Islet of Langerhans (tissue), 1 donor: ENCODE results near the gene FFAR1.
"Not testable (repeated sequence)": the region's sequence is repeated elsewhere in the genome, so short reads cannot be mapped to it uniquely, and the experiment has no call there.

Source experiments
- FAIRE-seq: peaks from one replicate; lab custom pipeline; 2011; peaks lifted over from hg19 to GRCh38; lab: Jason Lieb, UNC

The FFAR1 gene

GRCh38 chr19:35342430-35342829, 5.3 kb upstream of the FFAR1 start:
- no peak for FAIRE-seq

- FAIRE-seq = no peak
Measured at GRCh38 chr19:35344511-35345031, 3.1 kb upstream of the FFAR1 start.

GRCh38 chr19:35345671-35346111, 2.0 kb upstream of the FFAR1 start:
- no peak for FAIRE-seq

- FAIRE-seq = no peak
Measured at GRCh38 chr19:35346193-35347052, 1.3 kb upstream of the FFAR1 start.

- no peak for FAIRE-seq
Measured at GRCh38 chr19:35347930-35348298, 212 bp downstream of the FFAR1 start.

- FAIRE-seq = no peak
Measured at GRCh38 chr19:35348911-35349611, 1.4 kb downstream of the FFAR1 start.

- no peak for FAIRE-seq
Measured at GRCh38 chr19:35349614-35350521, 2.2 kb downstream of the FFAR1 start.

GRCh38 chr19:35350591-35350990, 2.9 kb downstream of the FFAR1 start:
- FAIRE-seq = no peak

GRCh38 chr19:35351411-35352176, 3.9 kb downstream of the FFAR1 start:
- no peak for FAIRE-seq

- FAIRE-seq = no peak
Measured at GRCh38 chr19:35352177-35352447, 4.4 kb downstream of the FFAR1 start.

GRCh38 chr19:35352448-35353304, 5.0 kb downstream of the FFAR1 start:
- FAIRE-seq = peak; percentile 90

GRCh38 chr19:35353635-35354034, 5.9 kb downstream of the FFAR1 start:
- FAIRE-seq = no peak

- no peak for FAIRE-seq
Measured at GRCh38 chr19:35354898-35355297, 7.2 kb downstream of the FFAR1 start.

GRCh38 chr19:35355791-35356460, 8.2 kb downstream of the FFAR1 start:
- no peak for FAIRE-seq

GRCh38 chr19:35357867-35358573, 10.3 kb downstream of the FFAR1 start, which contains the start of gene FFAR3:
Gene FFAR3 (plus strand): TSS chr19:35358460. CDS start chr19:35358891, 431 bp downstream.
- no peak for FAIRE-seq

- FAIRE-seq = not testable (repeated sequence)
Measured at GRCh38 chr19:35358834-35359233, 11.1 kb downstream of the FFAR1 start.

- FAIRE-seq = not testable (repeated sequence)
Measured at GRCh38 chr19:35359395-35359794, 11.7 kb downstream of the FFAR1 start.

GRCh38 chr19:35360081-35360480, 12.4 kb downstream of the FFAR1 start:
- FAIRE-seq = not testable (repeated sequence)

- FAIRE-seq = no peak
Measured at GRCh38 chr19:35360880-35361420, 13.2 kb downstream of the FFAR1 start.
